Right hindlimb (tissue), 1 donor: ENCODE results near the gene ATP1A1.
A peak's percentile ranks its signal among the peaks of the same experiment; 100 is the strongest.

Source experiments
- DNase-seq: peaks from one replicate; pipeline ENCODE4 v3.0.0-alpha.2; 2018

The ATP1A1 gene

DNA sequence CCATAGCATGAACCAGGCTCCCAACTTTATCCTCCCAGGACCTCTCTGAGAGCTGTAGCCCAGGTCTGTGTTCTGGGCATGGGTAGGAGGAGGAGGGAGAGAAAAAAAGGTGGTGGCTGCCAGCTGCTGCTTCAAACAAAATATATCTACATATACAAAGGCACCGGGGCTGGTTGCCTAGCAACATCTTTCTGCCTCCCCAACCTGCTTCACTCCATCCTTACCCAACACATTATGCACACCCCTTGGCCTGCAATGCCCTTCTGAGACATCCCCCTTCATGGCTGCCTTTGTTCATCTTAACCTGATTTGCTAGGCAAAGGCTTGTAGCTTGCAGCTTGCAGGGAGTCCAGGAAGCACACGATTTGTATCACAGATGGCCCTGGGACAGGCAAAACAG is 27.2 kb upstream of the ATP1A1 start:
- no peak for DNase-seq

DNA sequence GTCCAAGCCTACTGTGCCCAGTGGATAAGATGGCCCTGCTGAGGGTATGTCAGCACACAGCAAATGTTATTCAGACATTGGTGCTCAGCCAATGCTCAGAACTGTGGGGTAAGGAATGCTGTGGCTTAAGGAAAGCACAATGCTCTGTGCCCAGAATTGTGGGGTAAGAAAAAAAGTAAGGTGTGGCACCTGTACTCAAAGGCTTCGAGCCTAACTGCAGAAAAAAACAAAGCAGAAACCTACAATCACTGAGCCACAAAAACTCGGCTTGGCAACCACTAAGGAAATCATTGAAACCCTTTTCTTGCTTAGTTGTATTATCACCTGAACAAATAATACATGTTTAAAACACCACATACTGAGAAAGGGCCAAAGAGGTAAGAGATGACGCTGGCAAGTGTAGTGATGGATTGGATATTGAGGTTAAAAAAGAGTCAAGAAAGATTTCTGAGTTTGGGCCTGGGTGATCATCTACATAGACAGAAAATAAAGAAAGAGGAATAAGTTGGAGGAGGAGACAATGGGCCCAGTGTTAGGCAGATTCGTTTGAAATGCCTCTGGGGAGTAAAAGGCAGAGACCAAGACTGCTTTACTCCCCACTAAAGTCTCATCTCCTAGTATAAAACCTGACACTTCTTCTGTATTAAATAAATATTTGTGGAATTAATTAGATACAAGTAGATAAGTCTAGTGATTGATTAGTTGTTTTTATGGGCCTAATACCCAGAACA is 25.9 kb upstream of the ATP1A1 start:
- DNase-seq: no peak

DNA sequence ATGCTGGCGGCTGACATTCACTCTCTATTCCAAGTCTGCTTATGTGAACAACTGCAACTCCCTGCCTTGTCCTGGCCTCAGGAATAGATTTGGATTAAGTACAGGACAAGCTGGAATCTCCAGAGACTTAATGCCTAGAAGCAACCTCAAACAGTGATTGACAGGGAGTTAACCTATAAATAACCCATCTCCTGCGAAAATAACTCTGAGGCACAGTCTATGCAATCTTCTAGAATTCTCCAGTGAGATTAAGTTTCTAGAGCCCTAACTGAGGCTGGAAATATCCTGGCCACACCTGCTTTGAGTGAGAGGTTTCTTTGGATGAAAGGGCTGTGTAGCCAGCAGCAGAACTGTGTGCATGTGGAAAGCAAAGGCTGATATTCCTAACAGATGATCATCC is 25.3 kb upstream of the ATP1A1 start:
- DNase-seq: no peak

DNA sequence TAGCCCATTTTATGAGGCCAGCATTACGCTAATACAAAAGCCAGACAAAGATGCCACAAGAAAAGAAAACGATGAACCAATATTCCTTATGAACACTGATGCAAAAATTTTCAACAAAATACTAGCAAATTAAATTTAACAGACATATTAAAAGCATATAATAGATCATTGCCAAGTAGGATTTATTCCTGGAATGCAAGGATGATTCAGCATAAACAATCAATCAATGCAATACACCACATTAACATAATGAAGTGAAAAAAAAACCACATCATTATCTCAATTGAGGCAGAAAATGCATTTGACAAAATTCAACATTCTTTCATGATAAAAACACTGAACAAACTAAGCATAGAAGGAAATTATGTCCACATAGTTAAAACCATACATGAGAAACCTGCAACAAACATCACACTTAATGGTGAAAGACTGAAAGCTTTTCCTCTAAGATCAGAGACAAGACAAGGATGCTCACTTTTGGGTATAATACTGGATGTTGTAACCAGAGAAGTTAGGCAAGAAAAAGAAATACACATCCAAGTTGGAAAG is 22.9 kb upstream of the ATP1A1 start:
- DNase-seq: no peak

DNA sequence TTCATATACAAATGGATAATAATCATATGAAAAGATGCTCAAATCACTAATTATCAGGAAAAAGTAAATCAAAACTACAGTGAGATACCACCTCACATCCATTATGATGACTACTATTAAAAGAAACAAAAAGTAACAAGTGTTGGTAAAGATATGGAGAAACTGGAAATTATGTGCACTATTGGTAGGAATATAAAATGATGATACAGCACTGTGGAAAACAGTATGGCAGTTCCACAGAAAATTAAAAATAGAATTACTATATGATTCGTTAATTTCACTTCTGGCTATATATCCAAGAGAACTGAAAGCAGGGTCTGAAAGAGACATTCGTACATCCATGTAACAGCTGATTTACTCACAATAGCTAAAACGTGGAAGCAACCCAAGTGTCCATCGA is 21.1 kb upstream of the ATP1A1 start:
- DNase-seq: no peak

DNA sequence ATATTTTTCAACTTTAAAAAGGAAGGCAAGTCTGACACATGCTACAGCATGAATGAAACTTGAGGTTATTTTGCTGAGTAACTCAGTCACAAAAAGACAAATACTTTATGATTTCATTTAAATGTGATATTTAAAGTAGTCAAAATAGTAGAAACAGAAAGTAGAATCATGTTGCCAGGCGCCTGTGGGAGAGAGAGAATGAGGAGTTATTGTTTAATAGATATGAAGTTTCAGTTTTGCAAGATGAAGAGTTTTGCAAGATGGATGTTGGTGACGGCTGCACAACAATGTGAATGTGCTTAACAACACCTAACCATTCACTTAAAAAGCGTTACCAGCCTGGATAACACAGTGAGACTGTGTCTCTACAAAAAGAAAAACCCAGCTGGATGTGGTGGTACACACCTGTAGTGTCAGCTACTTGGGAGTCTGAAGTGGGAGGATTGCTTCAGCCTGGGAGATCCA is 20.7 kb upstream of the ATP1A1 start:
- no peak for DNase-seq

DNA sequence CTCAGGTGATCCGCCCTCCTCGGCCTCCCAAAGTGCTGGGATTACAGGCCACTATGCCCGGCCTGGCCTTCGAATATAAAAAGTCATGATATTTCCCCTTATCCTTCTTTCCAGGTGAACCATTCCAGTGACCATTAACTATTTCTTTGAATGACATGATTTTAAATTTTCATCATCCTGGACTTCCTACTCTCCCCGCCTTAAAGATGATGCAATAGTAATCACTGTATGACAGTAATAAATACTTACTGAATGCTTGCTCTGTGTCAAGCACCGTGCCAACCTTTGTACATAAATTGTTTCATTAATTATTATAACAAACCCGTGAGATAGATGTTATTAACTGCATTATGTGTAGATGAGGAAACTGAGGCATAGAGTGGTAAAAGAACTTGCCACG is 19.9 kb upstream of the ATP1A1 start:
- no peak for DNase-seq

DNA sequence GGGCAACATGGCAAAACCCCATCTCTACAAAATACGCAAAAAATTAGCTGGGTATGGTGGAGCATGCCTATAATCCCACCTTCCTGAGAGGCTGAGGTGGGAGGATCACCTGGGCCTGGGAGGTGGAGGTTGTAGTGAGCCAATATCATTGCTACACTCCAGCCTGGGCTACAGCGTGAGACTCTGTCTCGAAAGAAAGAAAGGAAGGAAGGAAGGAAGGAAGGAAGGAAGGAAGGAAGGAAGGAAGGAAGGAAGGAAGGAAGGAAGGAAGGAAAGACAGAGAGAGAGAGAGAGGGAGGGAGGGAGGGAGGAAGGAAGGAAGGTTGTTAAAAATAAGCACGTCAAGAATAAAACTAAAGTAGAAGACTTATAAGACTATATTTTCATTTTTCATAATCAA is 17.0 kb upstream of the ATP1A1 start:
- no peak for DNase-seq

DNA sequence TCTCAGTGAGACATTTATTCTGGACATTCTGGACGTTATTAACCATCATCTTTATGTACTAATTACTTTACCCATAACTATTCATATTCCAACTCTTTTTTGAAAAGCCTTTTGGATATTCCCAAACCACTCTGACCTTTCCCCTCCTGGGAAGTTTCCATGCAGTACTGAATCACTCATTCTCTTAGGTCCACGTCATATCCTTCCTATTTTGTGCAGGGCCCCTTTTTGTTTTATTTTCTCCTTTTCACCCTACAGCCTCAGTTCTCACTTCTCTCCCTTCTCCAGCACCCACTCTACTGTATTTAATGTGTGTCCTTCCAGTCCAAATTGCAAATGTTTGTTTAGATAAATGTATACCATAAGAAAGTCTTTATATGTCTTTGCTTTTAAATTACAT is 16.4 kb upstream of the ATP1A1 start:
- DNase-seq: no peak

DNA sequence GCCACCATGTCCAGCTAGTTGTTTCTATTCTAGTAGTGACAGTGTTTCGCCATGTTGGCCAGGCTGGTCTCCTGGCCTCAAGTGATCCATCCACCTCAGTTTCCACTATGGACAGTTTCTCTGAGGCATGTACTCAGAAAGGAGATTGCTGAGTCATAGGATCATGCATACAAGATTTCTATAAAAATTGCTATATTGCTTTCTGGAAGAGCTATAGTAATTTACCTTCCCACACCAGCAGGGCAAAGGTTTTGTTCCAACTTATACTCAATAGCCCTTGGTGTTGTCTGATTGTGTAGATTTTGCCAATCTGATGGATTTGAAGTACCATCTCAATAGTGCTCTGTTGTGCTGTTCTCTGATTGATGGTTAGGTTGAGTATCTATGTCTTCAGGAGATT is 15.6 kb upstream of the ATP1A1 start:
- no peak for DNase-seq

DNA sequence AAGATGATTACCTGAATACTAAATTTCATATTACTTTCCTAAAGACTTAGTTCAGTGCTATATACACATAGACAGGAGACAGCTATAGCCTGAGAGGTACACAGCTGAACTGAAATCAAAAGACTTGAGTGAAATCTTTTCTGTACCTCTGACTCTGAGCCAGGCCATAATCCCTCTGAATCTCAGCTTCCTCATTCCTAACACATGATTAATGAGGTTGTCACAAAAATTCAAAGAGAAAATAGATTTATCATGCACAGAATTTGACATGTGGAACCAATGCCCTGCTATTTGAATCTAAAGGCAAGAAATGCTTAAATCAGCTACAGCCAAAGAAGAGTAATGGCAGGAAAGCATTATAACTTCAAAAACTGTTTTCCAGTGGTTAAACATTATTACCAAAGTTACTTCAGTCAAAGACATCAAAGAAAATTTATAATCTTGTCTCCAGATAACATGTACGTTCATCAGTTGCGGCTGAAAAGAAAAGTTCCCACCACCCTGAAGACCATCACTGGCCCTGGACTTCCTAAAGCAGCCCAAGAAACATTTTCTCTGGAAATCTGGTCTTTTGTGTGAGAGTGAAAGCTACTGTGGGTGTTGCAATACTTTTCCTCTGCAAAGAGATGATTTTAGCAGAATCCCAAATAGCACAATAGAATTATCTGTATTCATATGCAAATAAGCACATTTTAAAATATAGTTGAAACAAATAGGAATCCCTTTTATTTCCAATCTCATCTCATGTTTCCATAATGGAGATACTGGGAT is 13.8 kb upstream of the ATP1A1 start:
- DNase-seq: no peak

DNA sequence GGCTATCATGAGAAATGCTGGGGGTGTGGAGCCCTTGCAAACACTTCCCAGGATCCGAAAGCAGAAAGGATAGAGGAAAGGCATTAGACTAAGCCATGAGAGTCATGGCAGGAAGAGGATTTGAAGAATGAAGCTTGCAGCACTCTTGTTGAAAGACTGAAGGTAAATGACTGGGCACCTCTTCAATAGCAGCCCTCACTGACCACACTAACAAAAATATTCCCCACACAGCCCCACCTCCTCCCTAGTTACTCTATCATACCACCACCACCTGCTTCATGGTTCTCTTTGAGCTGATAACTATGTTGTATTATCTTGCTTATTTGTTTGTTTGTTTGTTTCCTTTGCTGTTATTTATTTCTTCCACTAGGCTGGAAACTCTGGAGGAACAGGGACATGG is 13.2 kb upstream of the ATP1A1 start:
- DNase-seq: no peak

DNA sequence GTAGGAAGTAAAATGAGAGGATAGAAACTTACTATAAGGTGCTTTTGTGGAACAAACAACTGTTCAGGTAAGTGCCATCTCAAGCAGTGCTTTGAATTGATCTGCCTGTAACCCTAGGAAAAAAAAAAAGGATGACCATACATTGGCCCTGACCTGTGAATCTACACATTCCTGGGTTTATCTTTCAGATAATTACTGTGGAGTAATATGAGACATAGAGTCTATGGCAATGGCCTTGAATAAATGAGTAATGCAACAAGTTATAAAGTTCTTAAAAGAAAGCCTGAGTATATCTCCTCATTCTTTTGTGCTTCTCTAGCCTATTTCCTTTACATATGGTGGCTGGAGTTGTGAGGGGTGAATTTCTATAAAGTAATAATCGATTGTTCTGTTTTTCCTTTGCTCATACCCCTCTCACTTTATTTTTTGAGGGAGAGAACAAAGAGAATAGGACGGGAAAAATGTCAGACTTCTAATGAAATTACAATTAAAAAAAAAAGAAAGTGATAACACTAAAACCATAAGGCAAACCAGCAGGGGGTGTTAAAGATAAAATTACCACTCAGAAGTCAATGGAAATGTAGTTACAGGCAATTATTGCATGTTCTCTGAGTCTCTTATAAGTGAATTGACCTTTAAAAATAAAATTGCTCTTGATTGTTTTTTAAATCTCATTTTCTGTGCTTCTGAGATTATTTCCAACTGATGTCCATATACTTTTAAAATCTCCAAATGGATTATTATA is 12.4 kb upstream of the ATP1A1 start:
- no peak for DNase-seq

DNA sequence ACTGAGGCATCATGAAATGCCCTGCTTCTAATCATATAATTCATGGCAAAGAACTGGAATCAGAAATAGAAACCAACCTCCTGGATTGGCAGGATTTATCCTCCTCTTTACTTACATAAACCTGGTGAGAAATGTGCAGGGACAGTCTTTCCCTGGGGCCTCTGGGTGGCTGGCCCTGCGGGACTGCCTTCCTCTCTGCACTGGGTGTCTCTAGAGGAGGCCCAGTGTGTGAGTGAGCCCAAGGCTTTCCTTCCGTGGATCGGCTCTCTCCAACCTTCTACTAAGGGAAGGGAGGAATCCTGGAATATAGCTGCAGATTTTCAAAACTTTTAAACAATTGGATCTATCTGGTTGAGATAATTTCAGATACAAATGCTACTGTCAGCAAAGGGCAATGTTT is 11.4 kb upstream of the ATP1A1 start:
- DNase-seq: no peak

DNA sequence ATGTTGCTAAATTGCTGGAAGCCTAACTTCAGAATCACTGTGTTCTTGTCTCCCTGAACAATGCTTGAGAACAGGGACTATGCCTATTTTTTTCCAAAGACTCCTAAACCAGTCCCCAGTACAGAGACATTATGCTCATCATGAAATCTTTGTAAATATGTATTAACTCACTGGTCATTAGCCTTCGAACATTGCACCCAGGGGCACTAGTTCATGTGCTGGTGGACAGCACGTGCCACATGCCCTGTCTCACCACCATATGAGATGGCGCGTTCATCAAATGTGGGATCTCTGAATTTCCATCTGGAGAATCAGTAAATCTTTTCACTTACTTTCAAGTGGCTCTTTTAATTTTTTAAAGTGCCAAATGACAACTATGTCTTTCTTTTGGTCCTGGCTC is 11.0 kb upstream of the ATP1A1 start:
- DNase-seq: no peak

DNA sequence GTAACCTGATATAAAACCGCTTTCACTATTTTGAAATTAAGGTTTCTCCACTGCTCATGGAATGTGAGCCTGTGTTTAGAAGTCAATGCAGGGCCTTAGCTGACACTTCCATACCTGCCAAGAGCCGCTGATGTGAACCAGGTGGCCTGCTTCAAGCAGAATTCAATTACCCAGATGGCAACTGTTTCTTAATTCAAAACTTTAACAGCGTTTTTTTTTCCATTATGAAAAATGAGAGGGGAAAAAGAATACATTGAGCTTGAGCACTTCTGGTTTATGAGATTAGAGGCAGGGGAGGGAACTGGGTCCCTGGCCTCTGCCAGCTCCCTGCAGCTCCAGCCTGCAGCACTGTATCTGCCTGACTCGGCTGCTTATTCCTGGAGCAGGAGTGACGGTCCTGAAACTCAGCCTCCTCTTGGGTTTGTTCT is 7.7 kb upstream of the ATP1A1 start:
- DNase-seq: peak; percentile 63

DNA sequence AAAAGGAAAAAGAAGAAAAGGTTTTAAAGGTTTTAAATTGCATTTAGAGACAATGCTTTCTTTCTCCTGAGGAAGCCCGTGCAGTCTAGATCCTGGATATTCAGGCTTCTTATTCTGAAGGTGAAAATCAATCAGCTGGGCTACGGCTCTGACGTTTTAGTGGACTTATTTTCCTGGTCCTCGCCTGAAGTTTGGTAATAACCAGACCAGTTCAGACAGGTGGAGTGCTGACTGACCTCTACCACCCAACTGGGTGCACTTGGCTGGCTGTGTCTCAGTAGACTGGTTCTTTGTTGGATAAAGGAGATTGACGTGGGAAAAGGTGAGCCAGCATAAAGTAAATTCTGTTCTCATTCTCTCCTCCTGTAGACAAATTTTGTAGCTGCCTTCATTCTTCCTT is 7.2 kb upstream of the ATP1A1 start:
- DNase-seq: no peak

DNA sequence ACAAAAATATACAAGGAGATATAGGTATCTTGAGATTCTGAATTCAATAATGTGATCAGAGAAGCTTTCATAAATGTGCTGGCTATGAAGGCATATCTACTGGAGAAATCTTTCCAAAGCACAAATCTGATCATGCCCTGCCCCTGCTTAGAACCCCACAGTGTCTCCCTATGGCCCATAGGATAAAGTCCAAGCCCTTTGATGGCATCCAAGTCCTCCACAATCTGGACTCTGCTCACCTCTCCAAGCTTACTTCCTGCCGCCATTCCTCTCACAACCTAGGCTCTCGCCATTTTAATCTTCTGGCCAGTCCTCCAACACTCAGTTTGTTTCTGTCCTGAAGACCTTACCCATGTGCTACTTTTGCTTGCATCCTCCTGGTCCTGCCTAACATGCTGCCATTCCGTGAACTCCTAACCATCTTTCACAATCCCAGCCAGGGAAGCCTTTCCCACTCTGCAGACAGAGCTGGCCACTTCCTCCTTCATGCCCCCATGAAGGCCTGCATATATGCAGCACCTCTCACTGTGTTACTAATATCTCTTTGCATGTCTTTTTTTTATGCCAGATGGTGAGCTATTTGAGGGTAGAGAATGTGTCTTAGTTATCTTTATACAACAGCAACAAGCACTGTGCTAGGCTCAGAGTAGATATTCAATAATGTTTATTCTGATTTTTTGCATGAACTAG is 5.6 kb upstream of the ATP1A1 start:
- DNase-seq: no peak

DNA sequence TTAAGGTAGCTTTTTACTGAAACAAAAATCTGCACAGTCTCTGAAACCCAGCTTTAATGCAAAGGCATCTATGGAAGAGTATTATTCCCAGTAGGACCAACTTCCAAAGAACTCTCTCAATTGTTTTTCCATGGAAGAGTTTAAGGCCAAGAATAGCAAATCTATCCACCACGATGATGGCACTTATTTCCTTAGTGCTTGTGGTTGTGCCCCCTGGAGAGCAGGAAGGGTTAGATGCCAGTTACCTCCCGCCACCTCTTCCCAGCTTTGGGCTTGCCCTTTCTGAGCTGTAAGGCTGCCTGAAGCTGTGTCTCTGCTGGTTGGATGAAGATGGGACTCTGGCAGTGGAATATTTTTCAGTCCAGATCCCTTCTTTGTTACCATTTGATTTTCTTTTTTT is 4.8 kb upstream of the ATP1A1 start:
- no peak for DNase-seq

DNA sequence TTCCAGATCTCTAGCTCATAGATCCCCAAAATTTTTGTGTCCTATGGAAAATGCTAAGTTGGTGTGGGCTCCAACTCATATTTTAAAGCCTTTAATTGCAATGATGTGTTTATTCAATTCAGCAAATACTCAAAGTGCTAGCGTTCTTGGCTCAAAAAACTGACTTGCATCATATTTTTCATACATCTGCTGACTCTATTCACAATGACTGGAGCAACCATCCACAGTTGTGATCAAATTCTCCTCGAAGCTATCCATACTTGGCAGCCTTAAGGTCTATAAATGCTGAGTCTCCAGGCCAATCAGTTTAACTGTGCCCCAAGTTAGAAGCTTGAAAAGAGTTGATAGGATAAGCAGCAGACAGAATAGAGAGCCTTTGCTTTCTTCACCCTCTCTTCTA is 2.9 kb upstream of the ATP1A1 start:
- no peak for DNase-seq

DNA sequence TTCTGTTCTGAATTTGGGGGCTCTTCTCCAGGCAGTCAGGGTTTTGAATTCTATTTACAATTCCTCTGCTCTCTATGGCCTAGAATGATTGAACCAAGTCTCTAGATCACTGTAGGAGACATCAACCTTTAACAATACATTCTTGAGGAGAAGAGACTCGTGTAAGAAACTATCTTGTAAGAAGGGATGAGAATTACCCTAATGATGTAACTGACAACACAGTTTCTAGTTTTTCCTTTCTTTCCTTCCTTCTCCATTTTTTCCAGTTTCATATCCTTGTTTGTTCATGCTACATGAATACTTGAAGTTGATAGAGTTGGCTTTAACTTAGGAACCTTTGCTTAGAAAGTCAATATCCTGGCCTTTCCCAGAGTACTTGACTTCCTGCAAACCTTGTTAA is 1.3 kb upstream of the ATP1A1 start:
- no peak for DNase-seq

DNA sequence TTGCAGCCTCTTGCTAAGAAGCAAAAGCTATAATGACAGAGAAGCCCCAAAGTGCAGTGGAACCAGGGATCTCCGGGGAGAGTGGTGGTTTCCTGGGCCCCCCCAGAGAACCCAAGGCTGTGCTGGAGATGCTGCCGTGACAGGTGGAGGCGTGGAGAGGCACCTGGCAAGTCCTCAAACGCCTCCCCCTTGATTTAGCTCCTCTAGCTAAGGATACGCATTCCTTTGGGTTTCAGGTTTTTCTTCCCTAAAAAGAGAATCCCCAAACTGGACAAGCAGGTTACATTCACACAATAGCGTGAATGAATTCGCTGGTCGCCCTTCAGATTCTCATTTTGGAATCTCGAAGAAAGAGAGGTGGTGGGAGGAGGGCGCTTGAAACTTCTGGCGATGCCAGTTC is 853 bp upstream of the ATP1A1 start:
- no peak for DNase-seq
